ENCODE data around the gene ADGRV1.
"Not testable (repeated sequence)": the region's sequence is repeated elsewhere in the genome, so short reads cannot be mapped to it uniquely, and the experiment has no call there.

ADGRV1 gene

GRCh38 chr5:90549729-90550275 lies 8.8 kb upstream of the ADGRV1 start:
- no peak for DNase-seq (ENCODE audit: low spot score)

GRCh38 chr5:90550963-90551362 lies 7.6 kb upstream of the ADGRV1 start:
- no peak for DNase-seq (ENCODE audit: low spot score)

GRCh38 chr5:90551376-90551775 lies 7.2 kb upstream of the ADGRV1 start:
- no peak for DNase-seq (ENCODE audit: low spot score)

- DNase-seq (ENCODE audit: low spot score), result no peak
Observed at GRCh38 chr5:90553711-90554110, 4.9 kb upstream of the ADGRV1 start.

- no peak for DNase-seq (ENCODE audit: low spot score)
Observed at GRCh38 chr5:90554358-90555006, 4.1 kb upstream of the ADGRV1 start.

- DNase-seq (ENCODE audit: low spot score), result no peak
Observed at GRCh38 chr5:90555666-90556065, 2.9 kb upstream of the ADGRV1 start.

- DNase-seq (ENCODE audit: low spot score), result no peak
Observed at GRCh38 chr5:90557391-90557790, 1.2 kb upstream of the ADGRV1 start.

- no peak for DNase-seq (ENCODE audit: low spot score)
Observed at GRCh38 chr5:90557871-90558270, 726 bp upstream of the ADGRV1 start.

GRCh38 chr5:90560771-90561170 lies 2.2 kb downstream of the ADGRV1 start:
- no peak for DNase-seq (ENCODE audit: low spot score)

- DNase-seq (ENCODE audit: low spot score), result no peak
Observed at GRCh38 chr5:90561766-90562165, 3.2 kb downstream of the ADGRV1 start.

- no peak for DNase-seq (ENCODE audit: low spot score)
Observed at GRCh38 chr5:90562341-90562740, 3.7 kb downstream of the ADGRV1 start.

- no peak for DNase-seq (ENCODE audit: low spot score)
Observed at GRCh38 chr5:90563108-90563507, 4.5 kb downstream of the ADGRV1 start.

GRCh38 chr5:90565491-90565890 lies 6.9 kb downstream of the ADGRV1 start:
- DNase-seq (ENCODE audit: low spot score), result no peak

- no peak for DNase-seq (ENCODE audit: low spot score)
Observed at GRCh38 chr5:90569084-90569483, 10.5 kb downstream of the ADGRV1 start.

GRCh38 chr5:90570034-90570433 lies 11.4 kb downstream of the ADGRV1 start:
- DNase-seq (ENCODE audit: low spot score), result no peak

GRCh38 chr5:90571147-90571773 lies 12.7 kb downstream of the ADGRV1 start:
- DNase-seq (ENCODE audit: low spot score), result no peak

GRCh38 chr5:90575712-90576111 lies 17.1 kb downstream of the ADGRV1 start:
- DNase-seq (ENCODE audit: low spot score), result no peak

GRCh38 chr5:90576566-90576965 lies 18.0 kb downstream of the ADGRV1 start:
- not testable (repeated sequence) for DNase-seq (ENCODE audit: low spot score)

- DNase-seq (ENCODE audit: low spot score), result not testable (repeated sequence)
Observed at GRCh38 chr5:90579905-90580304, 21.3 kb downstream of the ADGRV1 start.

GRCh38 chr5:90581956-90582355 lies 23.4 kb downstream of the ADGRV1 start:
- no peak for DNase-seq (ENCODE audit: low spot score)

- DNase-seq (ENCODE audit: low spot score), result no peak
Observed at GRCh38 chr5:90585337-90585986, 26.9 kb downstream of the ADGRV1 start.

- no peak for DNase-seq (ENCODE audit: low spot score)
Observed at GRCh38 chr5:90586469-90586868, 27.9 kb downstream of the ADGRV1 start.

GRCh38 chr5:90590170-90590569 lies 31.6 kb downstream of the ADGRV1 start:
- no peak for DNase-seq (ENCODE audit: low spot score)
